Measurements from ENCODE around the gene PI16.
"Not testable (repeated sequence)": the region's sequence is repeated elsewhere in the genome, so short reads cannot be mapped to it uniquely, and the experiment has no call there.

The PI16 gene

GRCh38 chr6:36929607-36930006 is 24.9 kb upstream of the PI16 start:
- DNase-seq: no peak

- no peak for DNase-seq
These were observed 24.1 kb upstream of the PI16 start for GRCh38 chr6:36930483-36930882.

GRCh38 chr6:36933102-36933501 is 21.4 kb upstream of the PI16 start:
- no peak for DNase-seq

- no peak for DNase-seq
These were observed 21.0 kb upstream of the PI16 start for GRCh38 chr6:36933519-36933918.

- DNase-seq: no peak
These were observed 19.6 kb upstream of the PI16 start for GRCh38 chr6:36934901-36935300.

- DNase-seq: no peak
These were observed 17.7 kb upstream of the PI16 start for GRCh38 chr6:36936824-36937223.

- no peak for DNase-seq
These were observed 16.6 kb upstream of the PI16 start for GRCh38 chr6:36937896-36938295.

GRCh38 chr6:36938536-36938935 is 16.0 kb upstream of the PI16 start:
- no peak for DNase-seq

- DNase-seq: not testable (repeated sequence)
These were observed 15.5 kb upstream of the PI16 start for GRCh38 chr6:36939005-36939404.

- no peak for DNase-seq
These were observed 14.5 kb upstream of the PI16 start for GRCh38 chr6:36940027-36940426.

- not testable (repeated sequence) for DNase-seq
These were observed 13.0 kb upstream of the PI16 start for GRCh38 chr6:36941561-36941960.

- DNase-seq: not testable (repeated sequence)
These were observed 12.2 kb upstream of the PI16 start for GRCh38 chr6:36942329-36942728.

GRCh38 chr6:36944650-36945049 is 9.9 kb upstream of the PI16 start:
- DNase-seq: no peak

- DNase-seq: no peak
These were observed 9.2 kb upstream of the PI16 start for GRCh38 chr6:36945301-36945700.

- DNase-seq: no peak
These were observed 8.0 kb upstream of the PI16 start for GRCh38 chr6:36946526-36946925.

- DNase-seq: no peak
These were observed 6.8 kb upstream of the PI16 start for GRCh38 chr6:36947570-36948351.

- DNase-seq: not testable (repeated sequence)
These were observed 5.5 kb upstream of the PI16 start for GRCh38 chr6:36949076-36949475.

GRCh38 chr6:36949636-36950035 is 4.9 kb upstream of the PI16 start:
- DNase-seq: no peak

- no peak for DNase-seq
These were observed 642 bp upstream of the PI16 start for GRCh38 chr6:36953931-36954261.

- no peak for DNase-seq
These were observed 598 bp downstream of the PI16 start for GRCh38 chr6:36955136-36955535.

GRCh38 chr6:36955671-36956445 is 1.3 kb downstream of the PI16 start:
- DNase-seq: no peak

- DNase-seq: no peak
These were observed 1.9 kb downstream of the PI16 start for GRCh38 chr6:36956446-36956820.

- no peak for DNase-seq
These were observed 3.3 kb downstream of the PI16 start for GRCh38 chr6:36957773-36958271.

Measured in left hindlimb (tissue), 1 donor.